DND-41 (cell line): ENCODE results near the gene KCTD20.

Source experiments
- ATAC-seq: fragments of 200-7000 bp; cut with Tn5 transposase; 3 replicates; pipeline ENCODE4 v1.9.1; 2021; ENCODE audit warnings: low read depth; ENCODE audit not compliant: insufficient read depth
- DNase-seq: peaks from one replicate; pipeline ENCODE4 v3.0.0-alpha.2; 2020
- H2AFZ ChIP-seq: 2 replicates; pipeline ENCODE4 v1.6.0; 2012; ENCODE audit warnings: low read depth, low read length
- H3K27ac ChIP-seq: 2 replicates; pipeline ENCODE4 v1.5.1; 2012; ENCODE audit warnings: low read length, inconsistent platforms
- H3K27me3 ChIP-seq: fragments of 200-600 bp; sonication (generic); 2 replicates; pipeline ENCODE4 v1.6.0; 2012; ENCODE audit warnings: low read length, mild to moderate bottlenecking, inconsistent platforms; ENCODE audit not compliant: insufficient read depth, poor library complexity
- H3K36me3 ChIP-seq: 2 replicates; pipeline ENCODE4 v1.5.1; 2012; ENCODE audit warnings: low read length, inconsistent platforms; ENCODE audit not compliant: insufficient read depth
- H3K4me1 ChIP-seq: 2 replicates; pipeline ENCODE4 v1.5.1; 2012; ENCODE audit warnings: mild to moderate bottlenecking, low read length; ENCODE audit not compliant: insufficient read depth
- H3K4me2 ChIP-seq: 2 replicates; pipeline ENCODE4 v1.6.0; 2012; ENCODE audit warnings: mild to moderate bottlenecking, moderate library complexity, low read length, inconsistent platforms; ENCODE audit not compliant: insufficient read depth
- H3K4me3 ChIP-seq, 2 experiments: fragments of 200-600 bp in 1 of 2; shearing (Covaris generic) in 1 of 2; 2 replicates each; pipeline ENCODE4 v1.5.1; 2012 to 2016; ENCODE audit warnings: inconsistent platforms in 2 of 2, low read length in 2 of 2, mild to moderate bottlenecking in 2 of 2, low read depth in 1 of 2, moderate library complexity in 1 of 2
- H3K79me2 ChIP-seq: 2 replicates; pipeline ENCODE4 v1.6.0; 2012; ENCODE audit warnings: low read length, inconsistent platforms; ENCODE audit not compliant: insufficient read depth
- H3K9ac ChIP-seq: 2 replicates; pipeline ENCODE4 v1.6.0; 2012; ENCODE audit warnings: low read depth, mild to moderate bottlenecking, inconsistent platforms, low read length, moderate library complexity
- H3K9me3 ChIP-seq: 2 replicates; pipeline ENCODE4 v1.5.1; 2012; ENCODE audit warnings: low read length, moderate library complexity, mild to moderate bottlenecking, inconsistent platforms; ENCODE audit not compliant: insufficient read depth, severe bottlenecking
- H4K20me1 ChIP-seq: 2 replicates; pipeline ENCODE4 v1.6.0; 2012; ENCODE audit warnings: low read length; ENCODE audit not compliant: insufficient read depth
- EZH2 ChIP-seq: IDR thresholded peaks from 3 replicates; pipeline ENCODE4 v1.6.1; 2012; ENCODE audit warnings: borderline replicate concordance, low read depth, mild to moderate bottlenecking, moderate library complexity, low read length, inconsistent platforms; ENCODE audit not compliant: severe bottlenecking
- TF ChIP-seq, protein P1 (sequence below): IDR thresholded peaks from 2 replicates; pipeline ENCODE4 v1.5.1; 2012; ENCODE audit warnings: borderline replicate concordance, low read length, moderate library complexity, mild to moderate bottlenecking; ENCODE audit not compliant: poor library complexity, severe bottlenecking; ENCODE audit errors: extremely low read depth

Gene KCTD20

DNA sequence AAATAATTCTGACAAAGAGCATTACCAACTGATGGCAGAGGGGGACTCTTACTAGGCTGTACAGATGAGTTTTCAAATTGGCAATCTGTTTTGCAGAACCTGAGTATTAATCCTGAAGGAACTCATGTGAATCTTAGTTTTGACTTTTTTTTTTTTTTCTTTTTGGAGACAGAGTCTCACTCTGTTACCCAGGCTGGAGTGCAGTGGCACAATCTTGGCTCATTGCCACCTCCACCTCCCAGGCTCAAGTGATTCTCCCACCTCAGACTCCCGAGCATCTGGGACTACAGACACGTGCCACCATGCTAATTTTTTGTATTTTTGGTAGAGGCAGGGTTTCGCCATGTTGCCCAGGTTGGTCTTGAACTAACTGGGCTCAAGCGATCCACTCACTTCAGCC, 49.3 kb downstream of the KCTD20 start:
- H3K9ac ChIP-seq: no peak overlapping the region
- ATAC-seq: no peak
- H3K9me3 ChIP-seq: no peaks in the 10 kb centered on the region

DNA sequence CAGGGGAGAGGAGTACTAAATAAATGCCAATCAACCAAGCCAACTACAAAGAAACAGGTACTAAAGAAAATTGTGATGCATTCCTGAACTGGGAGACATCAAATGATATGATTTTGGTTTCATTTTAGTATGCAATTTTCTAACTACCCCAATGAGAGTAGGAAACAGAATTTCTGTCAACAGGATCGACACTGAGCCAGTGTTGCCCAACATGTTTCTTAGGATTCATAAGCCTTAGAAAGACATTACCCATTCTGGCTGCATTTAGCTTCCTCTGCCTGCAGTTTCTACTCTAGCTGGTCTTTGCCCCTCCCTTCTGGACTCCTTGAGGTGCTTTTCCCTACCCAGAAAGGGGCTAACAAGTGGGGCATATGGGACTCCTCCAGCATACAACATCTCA, 49.8 kb downstream of the KCTD20 start:
- Histone ChIP-seq H3K36me3 (peaks cover 63% of the 10 kb centered on the region), H3K4me3 (no peak overlapping the region), H3K27ac (no peak overlapping the region), H2AFZ (no peak overlapping the region), H3K79me2 (no peaks in the 10 kb centered on the region), H3K4me2 (no peak overlapping the region), H4K20me1 (no peaks in the 10 kb centered on the region), H3K27me3 (no peaks in the 10 kb centered on the region), H3K4me1 (no peaks in the 10 kb centered on the region), H3K9me3 (no peaks in the 10 kb centered on the region), H3K9ac (no peak overlapping the region)
- DNase-seq (no peak), ATAC-seq (peak; percentile 14; the same call in 1 of the 3 replicates)
- TF ChIP-seq, protein P1, sequence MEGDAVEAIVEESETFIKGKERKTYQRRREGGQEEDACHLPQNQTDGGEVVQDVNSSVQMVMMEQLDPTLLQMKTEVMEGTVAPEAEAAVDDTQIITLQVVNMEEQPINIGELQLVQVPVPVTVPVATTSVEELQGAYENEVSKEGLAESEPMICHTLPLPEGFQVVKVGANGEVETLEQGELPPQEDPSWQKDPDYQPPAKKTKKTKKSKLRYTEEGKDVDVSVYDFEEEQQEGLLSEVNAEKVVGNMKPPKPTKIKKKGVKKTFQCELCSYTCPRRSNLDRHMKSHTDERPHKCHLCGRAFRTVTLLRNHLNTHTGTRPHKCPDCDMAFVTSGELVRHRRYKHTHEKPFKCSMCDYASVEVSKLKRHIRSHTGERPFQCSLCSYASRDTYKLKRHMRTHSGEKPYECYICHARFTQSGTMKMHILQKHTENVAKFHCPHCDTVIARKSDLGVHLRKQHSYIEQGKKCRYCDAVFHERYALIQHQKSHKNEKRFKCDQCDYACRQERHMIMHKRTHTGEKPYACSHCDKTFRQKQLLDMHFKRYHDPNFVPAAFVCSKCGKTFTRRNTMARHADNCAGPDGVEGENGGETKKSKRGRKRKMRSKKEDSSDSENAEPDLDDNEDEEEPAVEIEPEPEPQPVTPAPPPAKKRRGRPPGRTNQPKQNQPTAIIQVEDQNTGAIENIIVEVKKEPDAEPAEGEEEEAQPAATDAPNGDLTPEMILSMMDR: no peak
- no peak for TF ChIP-seq EZH2

More for the DNA sequence above, 49.3 kb downstream of the KCTD20 start:
- H4K20me1 ChIP-seq: no peaks in the 10 kb centered on the region
- H3K79me2 ChIP-seq: no peaks in the 10 kb centered on the region
- no peak overlapping the region for H3K27ac ChIP-seq
- peaks cover 63% of the 10 kb centered on the region for H3K36me3 ChIP-seq
- no peaks in the 10 kb centered on the region for H3K4me1 ChIP-seq
- no peak for DNase-seq
- no peak overlapping the region for H3K4me2 ChIP-seq
- H3K27me3 ChIP-seq: no peaks in the 10 kb centered on the region
- H3K4me3 ChIP-seq: no peak overlapping the region
- H2AFZ ChIP-seq: no peak overlapping the region
- no peak for TF ChIP-seq EZH2
- TF ChIP-seq, protein P1: no peak

DNA sequence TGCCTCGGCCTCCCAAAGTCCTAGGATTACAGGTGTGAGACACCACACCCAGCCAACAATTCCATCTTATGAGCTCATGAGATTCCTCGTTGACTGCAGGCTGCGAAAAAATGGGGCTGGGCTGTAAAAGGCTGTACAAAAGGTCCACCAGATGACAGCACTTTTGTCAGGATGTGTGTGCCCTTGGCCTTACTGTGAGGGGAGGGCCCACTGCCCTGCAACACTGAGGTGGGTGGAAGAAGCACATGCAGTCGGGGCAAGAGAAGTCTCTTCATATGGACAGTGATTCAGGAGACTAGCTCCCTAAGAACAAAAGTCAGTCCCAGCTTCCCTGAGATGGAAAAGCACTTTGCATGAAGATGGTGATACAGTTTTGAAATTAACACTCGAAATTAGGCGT, 50.5 kb downstream of the KCTD20 start:
- Histone ChIP-seq H3K27me3 (no peaks in the 10 kb centered on the region), H3K9me3 (no peaks in the 10 kb centered on the region), H3K4me1 (no peaks in the 10 kb centered on the region), H3K4me3 (no peak overlapping the region), H4K20me1 (no peaks in the 10 kb centered on the region), H3K4me2 (no peak overlapping the region), H3K79me2 (no peaks in the 10 kb centered on the region), H3K9ac (no peak overlapping the region), H2AFZ (no peak overlapping the region), H3K36me3 (peaks cover 62% of the 10 kb centered on the region), H3K27ac (no peak overlapping the region)
- DNase-seq (no peak), ATAC-seq (peak; percentile 37; the same call in 1 of the 3 replicates)
- TF ChIP-seq, protein P1: no peak
- no peak for TF ChIP-seq EZH2

DNA sequence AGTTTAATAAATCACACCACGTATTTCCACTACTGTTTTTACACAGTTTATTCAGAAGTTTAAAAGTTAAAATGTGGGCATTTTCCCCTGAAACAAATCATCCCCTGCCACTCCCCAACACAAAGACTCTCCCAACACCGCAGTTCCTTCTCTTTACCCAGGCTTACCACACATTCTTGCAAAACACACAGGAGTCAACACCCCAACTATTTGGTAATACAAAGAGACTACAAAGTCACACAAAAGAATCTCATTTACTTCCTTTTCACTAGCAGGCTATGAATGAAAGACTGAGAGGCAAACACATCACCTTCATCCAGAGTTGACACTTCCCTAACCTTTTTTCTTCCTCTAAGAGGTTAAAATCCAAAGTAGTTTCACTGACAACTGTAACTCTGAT, 51.1 kb downstream of the KCTD20 start:
- no peak for TF ChIP-seq EZH2
- TF ChIP-seq, protein P1: no peak
- H3K36me3 ChIP-seq: peaks cover 60% of the 10 kb centered on the region

More for the DNA sequence above, 51.1 kb downstream of the KCTD20 start:
- H3K27ac ChIP-seq: 0 out of 2 replicates have a peak overlapping the region, but pooled peaks have one; percentile 1
- no peak overlapping the region for H2AFZ ChIP-seq
- H3K79me2 ChIP-seq: no peaks in the 10 kb centered on the region
- H3K4me3 ChIP-seq: no peak overlapping the region
- DNase-seq (no peak), ATAC-seq (0 out of 3 replicates have a peak, but pooled peaks have one; percentile 23)
- H4K20me1 ChIP-seq: no peaks in the 10 kb centered on the region
- H3K4me2 ChIP-seq: no peak overlapping the region
- H3K4me1 ChIP-seq: no peaks in the 10 kb centered on the region
- H3K9ac ChIP-seq: no peak overlapping the region
- H3K27me3 ChIP-seq: no peaks in the 10 kb centered on the region
- H3K9me3 ChIP-seq: no peaks in the 10 kb centered on the region
